ENCODE results near the gene PRSS56.

PRSS56 gene

DNA sequence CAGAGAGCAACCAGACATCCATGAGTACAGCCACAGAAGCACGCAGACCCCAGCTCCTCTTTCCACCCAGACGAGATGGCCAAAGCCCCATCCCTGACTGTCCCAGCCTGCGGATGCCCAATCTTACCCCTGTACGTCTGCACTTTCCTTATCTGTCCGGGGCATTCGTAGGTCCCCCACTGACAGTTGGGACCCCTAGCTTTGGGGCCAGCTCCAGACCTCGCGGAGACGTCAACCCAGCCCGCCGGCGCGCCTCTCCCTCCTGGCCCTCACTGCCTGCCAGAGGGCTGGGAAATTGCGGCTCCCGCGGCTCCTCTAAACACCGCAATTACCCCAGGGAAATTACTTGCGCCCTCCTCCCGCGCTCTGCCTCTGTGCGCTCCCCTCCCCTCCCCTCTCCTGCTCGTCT lies 34.8 kb upstream of the PRSS56 start:
- H3K4me2 ChIP-seq, result peak overlapping the region; percentile 11 to 55 (median 40); a peak in 19 of 22 replicates
- no peak for TF ChIP-seq Cebpa-rat (IDR thresholded peaks at IDR 0.05)
- peaks cover 0 to 13% (median 8%) of the 10 kb centered on the region in 11 experiments; a peak in 11 of 22 replicates for H3K9me3 ChIP-seq (replicated peaks in 1 of 11)
- peaks cover 0 to 84% (median 49%) of the 10 kb centered on the region in 11 experiments; a peak in 18 of 22 replicates for H4K20me1 ChIP-seq
- H3K27ac ChIP-seq, result no peak overlapping the region
- no peak overlapping the region for H3K9ac ChIP-seq
- H3K27me3 ChIP-seq, result peaks cover 62 to 84% (median 74%) of the 10 kb centered on the region in 11 experiments
- peak overlapping the region in 5 of 10 experiments; percentile 13 to 71 (median 32); a peak in 6 of 20 replicates for H3K4me3 ChIP-seq
- H3K4me1 ChIP-seq, result peaks cover 6 to 26% (median 20%) of the 10 kb centered on the region in 10 experiments; a peak in 15 of 20 replicates
- no peaks in the 10 kb centered on the region for H3K36me3 ChIP-seq

GRCh38 chr2:232485757-232486557 lies 34.2 kb upstream of the PRSS56 start:
- H3K9ac ChIP-seq, result no peak overlapping the region
- H3K4me3 ChIP-seq, result peak overlapping the region in 6 of 10 experiments; percentile 8 to 71 (median 27); a peak in 6 of 20 replicates
- peaks cover 62 to 90% (median 74%) of the 10 kb centered on the region in 11 experiments for H3K27me3 ChIP-seq
- no peaks in the 10 kb centered on the region for H3K36me3 ChIP-seq
- H3K4me1 ChIP-seq, result peaks cover 6 to 26% (median 20%) of the 10 kb centered on the region in 10 experiments; a peak in 15 of 20 replicates
- peaks cover 0 to 80% (median 51%) of the 10 kb centered on the region in 11 experiments; a peak in 18 of 22 replicates for H4K20me1 ChIP-seq
- H3K27ac ChIP-seq, result no peak overlapping the region
- peak overlapping the region; percentile 11 to 55 (median 40); a peak in 19 of 22 replicates for H3K4me2 ChIP-seq
- peaks cover 0 to 13% (median 8%) of the 10 kb centered on the region in 11 experiments; a peak in 11 of 22 replicates for H3K9me3 ChIP-seq (replicated peaks in 1 of 11)
- no peak for TF ChIP-seq Cebpa-rat (IDR thresholded peaks at IDR 0.05)

GRCh38 chr2:232486558-232487384 lies 33.4 kb upstream of the PRSS56 start:
- Histone ChIP-seq H3K4me2 (peak overlapping the region; percentile 89 to 96 (median 94)), H4K20me1 (peaks cover 0 to 86% (median 51%) of the 10 kb centered on the region in 11 experiments; a peak in 18 of 22 replicates), H3K4me1 (peaks cover 6 to 26% (median 20%) of the 10 kb centered on the region in 10 experiments; a peak in 15 of 20 replicates), H3K36me3 (no peaks in the 10 kb centered on the region), H3K9me3 (replicated peaks in 1 of 11) (peaks cover 0 to 13% (median 8%) of the 10 kb centered on the region in 11 experiments; a peak in 11 of 22 replicates), H3K27ac (no peak overlapping the region), H3K4me3 (peak overlapping the region; percentile 50 to 71 (median 61)), H3K9ac (peak overlapping the region in 8 of 11 experiments; percentile 4 to 65 (median 40); a peak in 9 of 22 replicates), H3K27me3 (peaks cover 62 to 91% (median 74%) of the 10 kb centered on the region in 11 experiments)
- no peak for TF ChIP-seq Cebpa-rat (IDR thresholded peaks at IDR 0.05)

DNA sequence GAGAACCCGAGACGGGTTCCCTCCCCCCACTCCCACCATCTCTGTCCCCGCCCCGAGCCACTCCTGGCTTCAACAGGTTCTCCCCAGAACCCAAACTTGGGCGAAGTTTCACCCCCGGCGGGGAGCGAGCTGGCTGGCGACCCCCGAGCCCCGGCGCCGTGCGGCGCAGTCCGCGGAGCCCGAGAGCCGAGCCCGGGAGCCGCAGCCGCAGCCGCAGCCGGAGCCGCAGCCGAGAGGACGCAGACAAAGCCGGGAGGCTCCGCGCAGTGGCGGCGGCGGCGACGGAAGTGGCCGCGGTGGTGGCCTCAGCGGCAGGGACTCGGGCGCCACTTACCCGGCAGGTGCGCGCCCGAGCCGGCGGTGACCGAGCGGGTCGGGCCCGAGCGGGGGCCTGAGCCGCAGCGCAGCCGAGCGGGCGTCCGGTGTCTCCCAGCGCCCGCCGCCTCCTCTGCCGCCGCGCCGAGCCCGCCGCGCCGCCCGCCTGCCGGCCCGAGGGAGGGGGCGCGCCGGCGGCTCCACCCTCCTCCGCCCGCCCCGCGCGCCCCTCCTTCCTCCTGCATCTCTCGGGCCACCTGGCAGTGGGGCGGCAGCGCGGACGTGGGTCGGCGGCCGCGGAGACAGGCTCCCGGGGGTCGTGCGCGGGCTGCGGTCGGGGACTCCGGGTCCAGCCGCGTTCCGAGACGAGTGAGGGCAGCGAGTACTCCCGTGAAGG lies 32.6 kb upstream of the PRSS56 start, which contains the start of gene ECEL1:
TSS of gene ECEL1 (minus strand) at position 450 of the 712 bp plus-strand sequence. CDS start 1,181 bp downstream, outside the sequence.
- Histone ChIP-seq H3K4me3 (peak within 1 kb of the TSS; percentile 50 to 71 (median 61)), H3K27me3 (peaks cover 62 to 86% (median 74%) of the 10 kb centered on the region in 11 experiments), H3K4me2 (peak within 1 kb of the TSS; percentile 89 to 96 (median 94)), H3K27ac (no peak within 1 kb of the TSS), H3K9me3 (replicated peaks in 1 of 11) (peaks cover 0 to 13% (median 8%) of the 10 kb centered on the region in 11 experiments; a peak in 11 of 22 replicates), H4K20me1 (peaks cover 0 to 90% (median 51%) of the 10 kb centered on the region in 11 experiments; a peak in 18 of 22 replicates), H3K36me3 (no peaks in the 10 kb centered on the region), H3K4me1 (peaks cover 6 to 26% (median 20%) of the 10 kb centered on the region in 10 experiments; a peak in 15 of 20 replicates), H3K9ac (peak within 1 kb of the TSS in 10 of 11 experiments; percentile 4 to 65 (median 36); a peak in 10 of 22 replicates)
- TF ChIP-seq Cebpa-rat (IDR thresholded peaks at IDR 0.05), result no peak

DNA sequence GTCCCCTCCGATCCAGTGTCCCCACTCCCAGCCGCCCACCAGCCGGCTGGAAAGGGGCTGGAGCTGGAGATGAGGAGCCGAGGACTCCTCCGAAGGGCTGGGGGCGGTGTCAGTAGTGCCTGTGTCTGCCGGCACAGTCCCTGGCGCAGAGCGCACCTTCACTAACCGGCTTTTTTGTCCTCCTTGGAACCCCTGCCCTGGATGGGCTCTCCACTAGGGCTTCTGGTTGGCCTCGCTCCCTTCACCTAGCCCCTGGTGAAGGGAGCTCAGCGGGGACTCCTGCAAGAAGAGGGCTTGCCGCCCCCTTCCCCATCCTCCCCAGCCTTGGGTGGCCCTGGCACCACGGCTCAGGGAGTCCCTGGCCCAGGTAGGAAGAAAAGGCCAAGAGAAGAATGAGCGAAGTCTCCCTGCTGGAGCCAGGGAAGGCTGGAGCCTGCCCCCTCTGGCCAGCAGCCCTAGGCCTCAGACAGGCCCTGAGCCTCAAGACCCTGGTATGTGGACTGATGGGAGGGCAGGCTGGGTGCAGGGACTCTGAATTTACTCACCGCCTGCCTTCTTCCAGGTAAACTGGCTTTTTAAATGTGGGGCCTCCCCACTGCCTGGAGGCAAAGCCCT lies 32.0 kb upstream of the PRSS56 start:
- Histone ChIP-seq H3K27me3 (peaks cover 62 to 80% (median 71%) of the 10 kb centered on the region in 11 experiments), H3K4me1 (peaks cover 6 to 26% (median 20%) of the 10 kb centered on the region in 10 experiments; a peak in 15 of 20 replicates), H3K4me2 (peak overlapping the region; percentile 89 to 96 (median 94)), H3K4me3 (peak overlapping the region; percentile 50 to 71 (median 61); a peak in 19 of 20 replicates), H3K36me3 (no peaks in the 10 kb centered on the region), H3K9ac (peak overlapping the region in 1 of 11 experiments; percentile 56; a peak in 1 of 22 replicates), H3K9me3 (replicated peaks in 1 of 11) (peaks cover 0 to 13% (median 8%) of the 10 kb centered on the region in 11 experiments; a peak in 11 of 22 replicates), H3K27ac (no peak overlapping the region), H4K20me1 (peaks cover 0 to 90% (median 51%) of the 10 kb centered on the region in 11 experiments; a peak in 18 of 22 replicates)
- TF ChIP-seq Cebpa-rat (IDR thresholded peaks at IDR 0.05), result no peak

- Histone ChIP-seq H3K27me3 (peaks cover 60 to 74% (median 66%) of the 10 kb centered on the region in 11 experiments), H4K20me1 (peaks cover 0 to 85% (median 50%) of the 10 kb centered on the region in 11 experiments; a peak in 18 of 22 replicates), H3K4me2 (no peak overlapping the region), H3K9me3 (replicated peaks in 1 of 11) (peaks cover 0 to 13% (median 8%) of the 10 kb centered on the region in 11 experiments; a peak in 11 of 22 replicates), H3K9ac (no peak overlapping the region), H3K36me3 (no peaks in the 10 kb centered on the region), H3K4me1 (peaks cover 6 to 26% (median 20%) of the 10 kb centered on the region in 10 experiments; a peak in 15 of 20 replicates), H3K27ac (no peak overlapping the region), H3K4me3 (no peak overlapping the region)
- TF ChIP-seq Cebpa-rat (IDR thresholded peaks at IDR 0.05), result no peak
These were observed 31.4 kb upstream of the PRSS56 start for GRCh38 chr2:232488721-232489300.

All from BLaER1 treated with 17β-estradiol and CSF1 and Interleukin-3, amounts not matched to agents 10 nM and 100 nM (cell line).